Activated T-helper 1 cell treated with anti-CD3 and anti-CD28 coated beads, Interleukin-12 subunit alpha, Interleukin-12 subunit beta, Interleukin-2, Interleukin-4 antibody, amounts not matched to agents 30 ng/mL and 10 ng/mL and 1 ng/mL, durations not matched to agents 14 hours and 24 hours and 36 hours (primary cell): ENCODE results near the gene PCSK2. TPM values are rescaled to one million over a fixed set of nuclear protein-coding genes. Genes with fewer than 3 reads are reported as not detected.

ENCODE experiments used
- DNase-seq: peaks from one replicate; pipeline ENCODE4 v3.0.0; 2021; ENCODE audit warnings: low spot score
- H3K27ac Mint-ChIP-seq: one replicate; pipeline ENCODE4 v1.8.0; 2021; ENCODE audit warnings: mild to moderate bottlenecking, mixed read lengths
- H3K27me3 Mint-ChIP-seq: one replicate; pipeline ENCODE4 v1.8.0; 2022; ENCODE audit warnings: mild to moderate bottlenecking, moderate library complexity, mixed read lengths; ENCODE audit not compliant: insufficient read depth
- H3K36me3 Mint-ChIP-seq: one replicate; pipeline ENCODE4 v1.8.0; 2021; ENCODE audit warnings: low read depth, mixed read lengths
- H3K4me1 Mint-ChIP-seq: one replicate; pipeline ENCODE4 v1.8.0; 2021; ENCODE audit warnings: low read depth, mixed read lengths
- H3K4me3 Mint-ChIP-seq: one replicate; pipeline ENCODE4 v1.8.0; 2021; ENCODE audit warnings: mild to moderate bottlenecking, moderate library complexity, mixed read lengths
- H3K9me3 Mint-ChIP-seq: one replicate; pipeline ENCODE4 v1.8.0; 2021; ENCODE audit warnings: mixed read lengths
- intact Hi-C: fragments of 100-400 bp; cut with micrococcal nuclease; formaldehyde crosslinking; loops from one replicate; pipeline ENCODE4 v1.15.1; 2024
- total RNA-seq: library from RNA; stranded (reverse); gene quantifications from 2 replicates; pipeline ENCODE4 v1.2.3, GENCODE V29; 2022

The PCSK2 gene
- total RNA-seq, 1 donor from 2014 or later: not detected

GRCh38 chr20:17317341-17317740 lies 90.5 kb downstream of the PCSK2 start:
- no peak overlapping the region for H3K27ac Mint-ChIP-seq
- H3K36me3 Mint-ChIP-seq: no peaks in the 10 kb centered on the region
- no peaks in the 10 kb centered on the region for H3K9me3 Mint-ChIP-seq
- peaks cover 25% of the 10 kb centered on the region for H3K27me3 Mint-ChIP-seq
- intact Hi-C loops: no loop called here
- no peak for DNase-seq
- H3K4me1 Mint-ChIP-seq: no peaks in the 10 kb centered on the region
- no peak overlapping the region for H3K4me3 Mint-ChIP-seq

- H3K27ac Mint-ChIP-seq: no peak overlapping the region
Observed at GRCh38 chr20:17320456-17320855, 93.6 kb downstream of the PCSK2 start.

GRCh38 chr20:17326096-17326495 lies 99.3 kb downstream of the PCSK2 start:
- intact Hi-C loops: no loop called here

More at GRCh38 chr20:17320456-17320855, 93.6 kb downstream of the PCSK2 start:
- Mint-ChIP-seq H3K4me1 (no peaks in the 10 kb centered on the region), H3K27me3 (peaks cover 16% of the 10 kb centered on the region), H3K9me3 (no peaks in the 10 kb centered on the region), H3K36me3 (no peaks in the 10 kb centered on the region), H3K4me3 (no peak overlapping the region)
- intact Hi-C loops: no loop called here
- no peak for DNase-seq

GRCh38 chr20:17327185-17328148 lies 100.6 kb downstream of the PCSK2 start:
- Mint-ChIP-seq H3K4me1 (no peaks in the 10 kb centered on the region), H3K27ac (no peak overlapping the region), H3K27me3 (peaks cover 4% of the 10 kb centered on the region), H3K9me3 (no peaks in the 10 kb centered on the region), H3K36me3 (no peaks in the 10 kb centered on the region), H3K4me3 (no peak overlapping the region)
- DNase-seq: no peak
- intact Hi-C loops: no loop called here

More at GRCh38 chr20:17326096-17326495, 99.3 kb downstream of the PCSK2 start:
- Mint-ChIP-seq H3K9me3 (no peaks in the 10 kb centered on the region), H3K4me3 (no peak overlapping the region), H3K4me1 (no peaks in the 10 kb centered on the region), H3K27ac (no peak overlapping the region), H3K27me3 (peaks cover 2% of the 10 kb centered on the region), H3K36me3 (no peaks in the 10 kb centered on the region)
- no peak for DNase-seq

GRCh38 chr20:17334932-17335331 lies 108.1 kb downstream of the PCSK2 start:
- Mint-ChIP-seq H3K36me3 (no peaks in the 10 kb centered on the region), H3K4me1 (no peaks in the 10 kb centered on the region), H3K9me3 (no peaks in the 10 kb centered on the region), H3K27me3 (peaks cover 2% of the 10 kb centered on the region), H3K27ac (no peak overlapping the region), H3K4me3 (no peak overlapping the region)
- no peak for DNase-seq
- intact Hi-C loops: no loop called here

GRCh38 chr20:17339000-17339399 lies 112.2 kb downstream of the PCSK2 start:
- DNase-seq: no peak
- no peaks in the 10 kb centered on the region for H3K36me3 Mint-ChIP-seq
- no peak overlapping the region for H3K27ac Mint-ChIP-seq
- intact Hi-C loops: no loop called here
- peaks cover 1% of the 10 kb centered on the region for H3K27me3 Mint-ChIP-seq
- H3K9me3 Mint-ChIP-seq: no peaks in the 10 kb centered on the region
- no peaks in the 10 kb centered on the region for H3K4me1 Mint-ChIP-seq
- H3K4me3 Mint-ChIP-seq: no peak overlapping the region

GRCh38 chr20:17343091-17343490 lies 116.3 kb downstream of the PCSK2 start:
- Mint-ChIP-seq H3K36me3 (no peaks in the 10 kb centered on the region), H3K4me1 (no peaks in the 10 kb centered on the region), H3K27me3 (peaks cover 1% of the 10 kb centered on the region), H3K4me3 (no peak overlapping the region), H3K9me3 (no peaks in the 10 kb centered on the region), H3K27ac (no peak overlapping the region)
- intact Hi-C loops: no loop called here
- DNase-seq: no peak

GRCh38 chr20:17343656-17344452 lies 117.0 kb downstream of the PCSK2 start:
- no peak overlapping the region for H3K4me3 Mint-ChIP-seq
- intact Hi-C loops: no loop called here

GRCh38 chr20:17344790-17345189 lies 118.0 kb downstream of the PCSK2 start:
- Mint-ChIP-seq H3K4me3 (no peak overlapping the region), H3K4me1 (no peaks in the 10 kb centered on the region), H3K9me3 (no peaks in the 10 kb centered on the region), H3K36me3 (no peaks in the 10 kb centered on the region), H3K27me3 (peaks cover 1% of the 10 kb centered on the region), H3K27ac (no peak overlapping the region)
- intact Hi-C loops: no loop called here
- no peak for DNase-seq

More at GRCh38 chr20:17343656-17344452, 117.0 kb downstream of the PCSK2 start:
- Mint-ChIP-seq H3K27me3 (peaks cover 1% of the 10 kb centered on the region), H3K36me3 (no peaks in the 10 kb centered on the region), H3K27ac (no peak overlapping the region), H3K9me3 (no peaks in the 10 kb centered on the region), H3K4me1 (no peaks in the 10 kb centered on the region)
- DNase-seq: no peak

GRCh38 chr20:17345321-17345720 lies 118.5 kb downstream of the PCSK2 start:
- no peak overlapping the region for H3K27ac Mint-ChIP-seq
- no peak for DNase-seq
- peaks cover 1% of the 10 kb centered on the region for H3K27me3 Mint-ChIP-seq
- no peaks in the 10 kb centered on the region for H3K9me3 Mint-ChIP-seq
- no peaks in the 10 kb centered on the region for H3K36me3 Mint-ChIP-seq
- intact Hi-C loops: no loop called here
- no peak overlapping the region for H3K4me3 Mint-ChIP-seq
- no peaks in the 10 kb centered on the region for H3K4me1 Mint-ChIP-seq

GRCh38 chr20:17350321-17350720 lies 123.5 kb downstream of the PCSK2 start:
- Mint-ChIP-seq H3K9me3 (no peaks in the 10 kb centered on the region), H3K4me3 (no peak overlapping the region), H3K27ac (no peak overlapping the region), H3K36me3 (no peaks in the 10 kb centered on the region), H3K27me3 (peaks cover 3% of the 10 kb centered on the region), H3K4me1 (no peaks in the 10 kb centered on the region)
- intact Hi-C loops: no loop called here
- DNase-seq: no peak

- Mint-ChIP-seq H3K27ac (no peak overlapping the region), H3K36me3 (no peaks in the 10 kb centered on the region), H3K27me3 (no peaks in the 10 kb centered on the region)
Observed at GRCh38 chr20:17357238-17357637, 130.4 kb downstream of the PCSK2 start.

GRCh38 chr20:17358854-17359253 lies 132.0 kb downstream of the PCSK2 start:
- H3K27me3 Mint-ChIP-seq: no peaks in the 10 kb centered on the region
- H3K36me3 Mint-ChIP-seq: no peaks in the 10 kb centered on the region
- no peak for DNase-seq
- no peak overlapping the region for H3K4me3 Mint-ChIP-seq
- intact Hi-C loops: no loop called here
- no peaks in the 10 kb centered on the region for H3K9me3 Mint-ChIP-seq
- H3K27ac Mint-ChIP-seq: no peak overlapping the region
- no peaks in the 10 kb centered on the region for H3K4me1 Mint-ChIP-seq

More at GRCh38 chr20:17357238-17357637, 130.4 kb downstream of the PCSK2 start:
- Mint-ChIP-seq H3K9me3 (no peaks in the 10 kb centered on the region), H3K4me3 (no peak overlapping the region), H3K4me1 (no peaks in the 10 kb centered on the region)
- no peak for DNase-seq
- intact Hi-C loops: no loop called here
